ENCODE measurements around the gene PIGK. TPM values are rescaled to one million over a fixed set of nuclear protein-coding genes. Genes with fewer than 3 reads are reported as not detected.

The PIGK gene
- total and polyA plus RNA-seq, 11 donors, result 6.2 to 42.4 (median 27.0) TPM

DNA sequence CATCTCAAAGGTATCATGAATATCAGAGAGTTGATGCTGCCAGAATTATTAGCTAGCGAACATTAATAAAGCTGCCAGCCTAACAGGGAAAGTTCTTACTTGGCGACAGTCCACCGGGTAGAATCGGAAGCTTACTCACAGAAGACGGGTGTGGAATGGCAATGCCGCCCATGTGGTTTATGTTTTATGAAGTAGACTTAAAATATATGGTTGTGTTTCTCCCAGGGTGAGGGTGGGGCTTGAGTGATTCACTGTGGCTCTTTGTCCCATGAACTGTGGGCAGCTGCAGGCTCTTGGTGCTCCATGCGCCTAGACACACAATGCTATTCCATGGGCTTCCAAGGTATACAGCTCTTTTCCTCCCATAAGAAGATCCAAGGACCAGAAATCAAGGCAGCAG is 162.7 kb downstream of the PIGK start:
- no peak for TF ChIP-seq POLR2A (IDR thresholded peaks at IDR 0.05)
- TF ChIP-seq CTCF (IDR thresholded peaks at IDR 0.05), result no peak
- no peak overlapping the region for H3K4me3 ChIP-seq
- ATAC-seq, result no peak
- H3K27ac ChIP-seq, result no peak overlapping the region
- WGBS, 4 donors, result 87 to 95% (median 95%) methylated on average over 7 of the region's 7 CpGs
- H3K36me3 ChIP-seq, result no peaks in the 10 kb centered on the region
- peaks cover 0 to 13% (median 0%) of the 10 kb centered on the region in 9 donors for H3K27me3 ChIP-seq
- no peak for DNase-seq
- H3K9me3 ChIP-seq, result no peaks in the 10 kb centered on the region
- intact Hi-C loops (cut with DNase I), result no loop called here
- H3K4me1 ChIP-seq, result no peaks in the 10 kb centered on the region

DNA sequence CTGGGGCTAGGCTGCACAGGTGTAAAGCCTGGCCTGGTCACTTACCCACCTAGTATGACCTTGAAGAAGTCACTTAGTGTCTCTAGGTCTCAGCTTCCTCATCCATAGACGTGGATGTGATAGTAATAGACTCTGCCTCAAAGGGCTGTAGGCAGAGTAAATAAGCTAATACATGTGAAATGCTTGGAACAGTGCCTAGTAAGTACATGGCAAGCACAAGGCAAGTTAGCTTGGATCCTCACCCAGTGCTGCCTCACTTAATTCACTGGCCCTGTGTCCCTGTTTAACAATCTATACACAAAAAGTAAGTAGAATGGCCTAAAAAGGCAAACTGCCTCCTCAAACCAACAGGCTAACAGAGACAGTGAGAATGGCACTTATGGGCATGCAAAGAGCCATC is 167.8 kb downstream of the PIGK start:
- Histone ChIP-seq H3K4me1 (no peaks in the 10 kb centered on the region), H3K4me3 (no peak overlapping the region), H3K27ac (no peak overlapping the region), H3K36me3 (no peaks in the 10 kb centered on the region), H3K9me3 (no peaks in the 10 kb centered on the region), H3K27me3 (peaks cover 0 to 5% (median 0%) of the 10 kb centered on the region in 9 donors)
- no peak for DNase-seq
- intact Hi-C loops (cut with DNase I), result no loop called here
- ATAC-seq, result no peak
- WGBS, 4 donors, result 42 to 65% (median 54%) methylated on average over 1 of the region's 1 CpG
- TF ChIP-seq CTCF (IDR thresholded peaks at IDR 0.05) (no peak), POLR2A (IDR thresholded peaks at IDR 0.05) (no peak)

DNA sequence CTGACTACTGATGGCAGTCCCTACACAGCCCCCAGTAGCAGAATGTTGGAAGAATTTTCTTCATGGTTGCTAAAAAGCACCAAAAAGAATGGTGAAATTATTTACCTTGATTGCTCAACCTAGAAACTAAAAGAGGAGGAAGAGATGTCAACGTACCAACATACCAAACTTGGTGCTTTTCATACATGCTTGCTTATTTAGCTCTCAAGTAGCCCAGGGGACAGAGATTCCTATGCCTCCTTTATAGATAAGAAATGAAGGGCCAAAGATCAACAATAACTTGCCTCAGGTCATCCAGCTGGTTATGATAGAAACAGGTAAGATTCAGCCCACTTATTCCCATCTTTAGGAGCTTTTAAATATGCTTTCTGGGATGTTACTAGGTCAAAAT is 170.6 kb downstream of the PIGK start:
- 63 to 86% (median 73%) methylated on average over 1 of the region's 1 CpG for whole genome bisulfite sequencing, 4 donors
- H3K4me3 ChIP-seq, result no peak overlapping the region
- DNase-seq (no peak), ATAC-seq (no peak)
- no peaks in the 10 kb centered on the region for H3K9me3 ChIP-seq
- TF ChIP-seq CTCF (IDR thresholded peaks at IDR 0.05) (no peak), POLR2A (IDR thresholded peaks at IDR 0.05) (no peak)
- H3K27me3 ChIP-seq, result peaks cover 0 to 5% (median 0%) of the 10 kb centered on the region in 9 donors
- intact Hi-C loops (cut with DNase I), result no loop called here
- no peaks in the 10 kb centered on the region for H3K4me1 ChIP-seq
- H3K27ac ChIP-seq, result no peak overlapping the region
- no peaks in the 10 kb centered on the region for H3K36me3 ChIP-seq

DNA sequence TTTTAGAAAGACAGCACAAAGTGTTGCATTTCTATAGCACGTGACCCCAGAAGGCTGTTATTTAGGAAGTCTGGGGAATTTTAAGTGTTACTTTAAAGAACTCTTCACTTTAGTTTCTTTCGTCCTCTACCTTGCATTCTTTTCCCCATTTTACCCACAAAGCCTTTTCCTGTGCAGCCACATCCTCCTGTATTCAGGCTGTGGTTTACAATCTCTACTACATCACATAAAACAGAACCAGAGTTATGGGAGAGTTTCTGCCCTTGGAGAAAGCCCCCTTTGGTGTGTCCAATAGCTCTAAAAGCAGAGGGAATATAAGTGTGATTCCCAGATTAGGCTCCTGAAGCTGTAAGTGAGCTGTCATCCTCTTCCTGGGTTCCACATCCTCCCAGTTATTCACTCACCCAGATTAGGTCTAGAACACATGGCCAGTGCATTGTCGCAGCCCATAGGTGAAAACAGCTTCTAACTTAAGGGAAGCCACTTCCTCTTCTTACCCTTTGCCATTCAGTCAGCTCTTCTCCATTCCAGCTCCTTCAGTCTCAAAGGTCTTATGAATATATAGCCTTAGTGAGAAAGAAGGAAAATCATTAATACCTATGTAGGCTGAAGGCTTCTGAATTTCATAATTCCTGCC is 171.1 kb downstream of the PIGK start:
- TF ChIP-seq CTCF (IDR thresholded peaks at IDR 0.05), result no peak
- no peak for TF ChIP-seq POLR2A (IDR thresholded peaks at IDR 0.05)
- no peak overlapping the region for H3K27ac ChIP-seq
- no peak for DNase-seq
- no peaks in the 10 kb centered on the region for H3K4me1 ChIP-seq
- 76 to 79% (median 78%) methylated on average over 3 of the region's 3 CpGs for WGBS, 4 donors
- no peak overlapping the region for H3K4me3 ChIP-seq
- no peaks in the 10 kb centered on the region for H3K36me3 ChIP-seq
- H3K9me3 ChIP-seq, result no peaks in the 10 kb centered on the region
- peaks cover 0 to 5% (median 0%) of the 10 kb centered on the region in 9 donors for H3K27me3 ChIP-seq
- intact Hi-C loops (cut with DNase I), result no loop called here
- ATAC-seq, result no peak

Data from heart left ventricle (tissue), 16 donors.